HPDE6-E6E7 (cell line): ENCODE measurements around the gene SCN9A.
"Not testable (repeated sequence)": the region's sequence is repeated elsewhere in the genome, so short reads cannot be mapped to it uniquely, and the experiment has no call there.

Source experiments
- DNase-seq: peaks from one replicate; pipeline ENCODE4 v3.0.0; 2011; ENCODE audit warnings: missing footprints; ENCODE audit errors: extremely low spot score

SCN9A gene

GRCh38 chr2:166375736-166376487 is at the start of gene SCN9A:
TSS of gene SCN9A (minus strand) at chr2:166375944. CDS start at chr2:166311756, 64,188 bp downstream.
- peak; percentile 40 for DNase-seq

DNA sequence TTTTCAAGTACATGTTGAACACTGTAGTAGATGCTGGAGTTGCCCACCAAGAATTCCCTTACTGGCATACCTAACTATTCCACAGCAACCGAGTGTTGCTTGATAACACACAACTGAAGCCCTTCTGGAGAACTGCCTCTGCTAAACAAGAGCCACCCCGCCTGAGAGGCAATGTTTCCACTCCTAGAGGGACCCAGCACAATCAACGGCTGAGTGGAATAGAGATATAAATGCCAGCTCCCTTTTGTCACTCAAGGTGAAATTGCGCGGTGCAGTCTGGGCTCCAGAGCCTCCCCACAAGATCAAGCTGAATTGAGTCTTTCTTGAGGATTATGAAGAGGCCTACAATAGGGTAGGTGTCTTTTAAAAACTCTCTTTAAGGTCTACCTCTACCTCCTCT is 49.1 kb upstream of the SCN9A start:
- no peak for DNase-seq

DNA sequence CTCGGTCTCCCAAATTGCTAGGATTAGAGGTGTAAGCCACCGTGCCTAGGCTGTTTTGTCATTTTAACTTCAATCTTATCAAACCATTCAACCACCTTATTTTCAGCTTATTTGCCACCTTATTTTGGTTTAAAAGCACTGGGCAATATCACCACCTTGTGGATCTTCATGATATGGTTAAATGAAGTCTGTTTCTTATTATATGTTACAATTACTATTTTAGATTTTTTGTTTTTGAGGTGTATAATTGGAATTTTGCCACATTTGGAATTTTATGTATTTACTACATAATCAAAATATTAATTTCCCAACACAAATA is 43.8 kb upstream of the SCN9A start:
- DNase-seq, result no peak

- DNase-seq, result no peak
These were observed 43.3 kb upstream of the SCN9A start for GRCh38 chr2:166418853-166419615.

DNA sequence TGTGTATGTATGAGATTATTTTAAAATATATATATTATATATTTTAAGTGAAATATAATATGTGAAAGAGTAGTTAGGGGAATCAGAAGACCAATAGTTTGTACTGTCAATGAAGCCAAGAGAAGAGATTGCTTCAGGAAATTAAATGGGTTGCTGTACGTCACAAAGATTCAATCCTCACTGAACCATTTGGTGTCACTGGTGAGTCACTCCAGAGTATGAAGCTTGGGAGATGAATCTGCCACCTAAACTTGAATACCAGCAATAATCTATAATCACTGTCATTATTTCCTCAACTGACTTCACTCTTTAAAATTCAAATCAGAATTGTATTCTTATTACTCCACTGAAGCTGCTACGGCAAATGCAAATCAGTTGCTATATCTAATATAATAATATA is 41.9 kb upstream of the SCN9A start:
- DNase-seq, result peak; percentile 13

GRCh38 chr2:166413255-166413654 is 37.5 kb upstream of the SCN9A start:
- DNase-seq, result no peak

- peak; percentile 2 for DNase-seq
These were observed 35.9 kb upstream of the SCN9A start for GRCh38 chr2:166411473-166412230.

GRCh38 chr2:166410828-166411472 is 35.2 kb upstream of the SCN9A start:
- peak; percentile 58 for DNase-seq

DNA sequence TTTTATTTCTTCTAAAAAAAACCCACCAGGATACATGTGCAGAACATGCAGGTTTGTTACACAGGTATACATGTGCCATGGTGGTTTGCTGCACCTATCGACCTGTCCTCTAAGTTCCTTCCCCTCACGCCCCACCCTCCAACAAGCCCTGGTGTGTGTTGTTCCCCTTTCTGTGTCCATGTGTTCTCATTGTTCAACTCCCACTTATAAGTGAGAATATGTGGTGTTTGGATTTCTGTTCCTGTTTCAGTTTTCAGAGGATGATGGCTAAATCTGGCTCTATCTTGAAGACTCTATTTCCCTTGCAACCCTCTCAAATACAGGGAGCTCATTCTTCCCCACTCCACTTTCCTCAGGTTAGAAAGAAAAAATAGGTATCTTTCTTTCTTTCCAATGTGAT is 32.0 kb upstream of the SCN9A start:
- not testable (repeated sequence) for DNase-seq

DNA sequence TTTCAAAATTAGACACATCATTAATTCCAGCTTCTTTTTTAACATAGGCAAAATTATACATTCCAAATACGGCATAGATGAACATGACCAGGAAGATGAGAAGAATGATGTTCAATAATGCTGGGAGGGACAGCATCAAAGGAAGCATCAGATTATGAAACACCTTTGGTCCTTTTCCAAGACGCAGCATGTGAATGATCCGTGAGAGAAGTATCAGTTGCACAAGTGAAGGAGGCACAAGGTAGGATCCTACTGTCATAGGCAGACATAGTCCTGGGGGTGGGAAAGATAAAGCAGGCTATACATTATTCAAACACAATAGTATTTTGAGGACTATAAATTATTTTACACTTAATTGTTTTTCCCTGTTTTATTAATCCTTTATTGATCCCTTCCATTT is 30.6 kb upstream of the SCN9A start:
- DNase-seq, result no peak

GRCh38 chr2:166405569-166405926 is 29.8 kb upstream of the SCN9A start:
- DNase-seq, result no peak

GRCh38 chr2:166404831-166405568 is 29.3 kb upstream of the SCN9A start:
- no peak for DNase-seq

DNA sequence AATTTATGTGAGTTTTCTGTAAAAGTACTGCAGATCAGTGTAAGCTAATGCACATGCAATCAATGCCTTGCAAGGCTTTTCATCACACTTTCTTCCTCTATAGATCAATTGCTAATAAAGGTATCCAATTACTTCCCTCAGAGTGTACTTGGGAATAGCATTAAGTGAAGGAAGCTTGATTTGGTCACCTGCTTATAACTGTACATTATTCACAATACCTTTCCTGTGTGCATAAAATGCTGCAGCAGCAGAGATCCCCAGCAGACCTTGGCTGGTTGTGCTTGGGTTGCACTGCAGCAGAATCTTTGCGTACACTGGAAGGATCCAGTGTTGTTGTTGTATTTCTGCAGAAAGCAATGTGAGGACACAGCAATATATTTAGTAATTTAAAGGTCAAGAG is 18.5 kb upstream of the SCN9A start:
- no peak for DNase-seq

DNA sequence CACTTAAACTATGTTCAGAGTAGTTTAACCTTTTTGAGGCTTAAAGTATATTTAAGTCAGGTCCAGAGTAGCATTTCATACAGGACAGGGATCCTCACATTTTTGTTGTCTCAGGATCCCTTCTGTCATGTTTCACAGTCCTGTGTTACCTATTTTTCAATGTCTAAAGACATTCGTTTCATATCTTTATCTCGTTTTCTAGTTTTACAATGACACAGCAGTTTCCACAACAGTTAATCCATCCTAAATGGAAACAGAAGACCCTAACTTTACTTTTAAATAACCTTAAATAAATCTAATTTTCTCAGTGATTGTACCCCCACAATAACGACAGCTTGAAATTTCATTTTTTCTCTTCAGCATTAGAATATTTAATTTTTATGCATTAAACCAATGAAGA is 17.3 kb upstream of the SCN9A start:
- DNase-seq, result no peak

DNA sequence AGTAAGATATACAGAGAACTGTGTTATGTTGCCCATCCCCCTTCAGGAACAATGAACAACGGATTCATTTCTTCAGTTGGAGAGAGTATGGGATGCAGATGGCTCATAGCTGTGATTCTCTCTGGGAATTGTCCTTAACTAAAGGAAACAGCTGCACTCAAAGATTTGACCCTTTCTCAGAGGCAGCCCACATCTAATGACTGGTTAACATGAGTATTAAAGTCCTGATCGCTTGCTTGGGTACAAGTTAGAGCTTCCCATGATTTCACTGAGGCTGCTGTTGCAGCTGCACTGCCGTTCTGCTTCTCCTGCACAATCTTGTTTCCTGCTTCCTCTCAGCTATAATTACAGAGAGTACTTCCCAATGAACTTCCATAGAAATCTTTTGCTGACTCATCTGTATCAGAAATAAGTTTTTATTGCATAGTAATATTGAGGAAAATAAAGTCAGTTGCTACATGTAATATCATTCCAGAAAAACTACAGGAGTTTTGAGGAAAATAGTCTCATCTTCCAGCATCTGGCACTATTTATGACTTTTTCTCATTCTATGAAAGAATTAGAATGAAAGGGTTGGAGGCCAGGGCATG is 12.8 kb upstream of the SCN9A start:
- no peak for DNase-seq

GRCh38 chr2:166385313-166385712 is 9.6 kb upstream of the SCN9A start:
- no peak for DNase-seq

DNA sequence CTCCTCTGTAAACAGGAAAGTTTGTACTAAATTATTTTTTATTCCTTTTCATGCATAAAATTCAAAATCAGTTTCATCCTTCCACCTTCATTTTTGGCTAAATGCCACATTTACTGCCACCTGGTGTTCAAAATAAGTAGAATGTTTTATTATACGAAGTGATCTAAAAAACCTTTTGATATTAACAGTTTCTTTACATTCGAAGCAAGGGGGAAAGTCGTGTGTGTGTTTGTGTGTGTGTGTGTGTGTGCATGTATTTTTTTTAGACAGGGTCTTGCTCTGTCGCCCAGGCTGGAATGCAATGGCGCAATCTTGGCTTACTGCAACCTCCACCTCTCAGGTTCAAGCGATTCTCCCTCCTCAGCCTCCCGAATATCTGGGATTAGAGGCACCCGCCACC is 9.0 kb upstream of the SCN9A start:
- no peak for DNase-seq

DNA sequence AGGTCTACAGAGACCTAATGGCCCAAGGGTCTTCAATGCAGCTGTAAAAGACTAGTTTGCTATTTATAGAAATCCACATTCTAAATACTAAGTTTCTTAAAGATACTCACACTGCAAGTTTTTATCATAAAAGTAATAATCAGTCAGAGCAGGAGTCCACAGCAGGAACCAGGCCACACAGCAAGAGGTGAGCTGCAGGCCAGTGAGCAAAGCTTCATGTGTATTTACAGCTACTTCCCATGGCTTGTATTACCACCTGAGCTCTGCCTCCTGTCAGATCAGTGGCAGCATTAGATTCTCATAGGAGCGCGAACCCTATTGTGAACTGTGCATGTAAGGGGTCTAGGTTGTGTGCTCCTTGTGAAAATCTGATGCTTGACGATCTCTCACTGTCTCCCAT is 6.7 kb upstream of the SCN9A start:
- no peak for DNase-seq

DNA sequence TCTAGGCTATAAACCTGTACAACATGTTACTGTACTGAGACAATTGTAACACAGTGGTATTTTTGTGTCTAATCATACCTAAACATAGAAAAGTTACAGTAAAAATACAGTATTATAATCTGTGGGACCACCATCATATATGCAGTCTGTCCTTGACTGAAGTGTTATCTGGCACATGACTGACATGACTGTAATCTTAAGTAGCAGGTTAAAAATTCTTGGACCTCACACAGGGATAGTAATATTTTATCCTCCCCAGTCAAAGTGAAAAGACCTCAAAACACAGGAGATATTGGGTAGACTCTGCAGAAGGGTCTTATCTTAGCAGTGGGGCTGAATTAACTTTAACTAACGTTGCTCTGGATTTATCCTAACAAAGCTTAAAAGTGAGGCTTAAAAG is 4.9 kb upstream of the SCN9A start:
- no peak for DNase-seq

DNA sequence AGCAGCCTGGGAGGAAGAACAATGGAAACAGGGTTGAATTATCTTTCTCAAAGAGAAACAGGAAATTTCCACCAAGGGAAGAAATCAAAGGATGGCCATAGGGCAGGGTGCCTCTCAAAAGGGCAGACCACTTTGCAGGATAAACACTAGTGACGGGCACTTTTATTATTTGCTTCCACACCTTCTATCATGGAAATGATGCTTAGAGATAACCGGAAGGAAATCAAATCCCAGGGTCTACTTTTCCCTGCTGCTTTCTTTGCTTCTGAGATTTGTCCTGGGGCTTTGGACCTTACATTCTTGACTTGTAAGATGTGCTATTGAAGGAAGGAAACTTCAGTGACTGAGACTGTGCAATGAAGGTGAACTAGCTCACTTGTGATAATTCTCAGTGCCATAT is 1.1 kb upstream of the SCN9A start:
- no peak for DNase-seq

DNA sequence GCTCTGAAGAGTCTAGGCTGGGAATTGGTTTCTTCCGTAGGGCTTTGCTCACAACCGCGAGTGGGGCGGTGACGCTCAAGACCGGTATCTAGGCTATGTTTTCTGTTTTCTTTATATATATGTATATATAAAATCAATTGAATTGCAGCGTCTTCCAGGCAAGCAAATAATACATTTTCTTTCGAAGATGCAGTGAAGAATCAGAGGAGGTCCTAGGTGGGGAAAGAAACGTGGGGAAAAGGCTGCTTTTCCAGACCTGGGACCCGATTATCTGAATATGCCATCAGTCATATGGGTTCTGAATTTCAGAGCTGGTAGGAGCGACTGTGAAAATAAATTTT is 714 bp upstream of the SCN9A start:
- DNase-seq, result no peak
